ENCODE data around the gene PAQR6. TPM values are rescaled to one million over a fixed set of nuclear protein-coding genes. Genes with fewer than 3 reads are reported as not detected.
A peak's percentile ranks its signal among the peaks of the same experiment; 100 is the strongest.

PAQR6 gene
- total and polyA plus RNA-seq, 4 donors: 0.22 to 0.85 (median 0.49) TPM

DNA sequence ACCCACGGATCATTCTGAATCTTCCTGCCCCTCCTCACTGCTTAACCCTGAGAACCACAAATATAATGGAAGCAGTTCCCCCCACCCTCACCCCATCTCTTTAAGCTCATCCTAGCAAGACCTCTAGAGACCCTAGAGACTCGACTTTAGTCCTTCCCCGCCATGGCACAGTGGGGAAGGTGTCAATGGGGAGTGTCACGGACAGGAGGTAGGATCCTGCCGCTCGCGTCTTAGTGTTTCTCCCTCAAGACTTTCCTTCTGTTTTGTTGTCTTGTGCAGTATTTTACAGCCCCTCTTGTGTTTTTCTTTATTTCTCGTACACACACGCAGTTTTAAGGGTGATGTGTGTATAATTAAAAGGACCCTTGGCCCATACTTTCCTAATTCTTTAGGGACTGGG, 35.7 kb downstream of the PAQR6 start:
- Histone ChIP-seq H3K27me3 (ENCODE audit: control insufficient read depth in 4 of 4, insufficient read depth in 4 of 4, low read length in 3 of 4) (no peaks in the 10 kb centered on the region), H3K4me3 (ENCODE audit: low read depth in 1 of 3, low read length in 3 of 3) (peak overlapping the region in 1 of 3 donors; percentile 72), H3K4me1 (ENCODE audit: control insufficient read depth in 4 of 4, insufficient read depth in 4 of 4, low read length in 3 of 4) (peaks cover 1 to 26% (median 14%) of the 10 kb centered on the region in 4 donors), H3K9ac (ENCODE audit: low read depth in 1 of 2, low read length in 2 of 2) (peak overlapping the region in 1 of 2 donors; percentile 46), H3K27ac (ENCODE audit: low read depth in 1 of 2, low read length in 2 of 2) (peak overlapping the region; percentile 96 to 99), H3K9me3 (ENCODE audit: control insufficient read depth in 4 of 4, low read length in 3 of 4) (no peaks in the 10 kb centered on the region), H3K36me3 (ENCODE audit: control insufficient read depth in 4 of 4, insufficient read depth in 3 of 4, low read depth in 1 of 4, low read length in 3 of 4) (peaks cover 3 to 34% (median 25%) of the 10 kb centered on the region in 4 donors)
- DNase-seq (ENCODE audit: low spot score): no peak
- TF ChIP-seq YY1 (IDR thresholded peaks at IDR 0.05): no peak
- TF ChIP-seq, protein P1, sequence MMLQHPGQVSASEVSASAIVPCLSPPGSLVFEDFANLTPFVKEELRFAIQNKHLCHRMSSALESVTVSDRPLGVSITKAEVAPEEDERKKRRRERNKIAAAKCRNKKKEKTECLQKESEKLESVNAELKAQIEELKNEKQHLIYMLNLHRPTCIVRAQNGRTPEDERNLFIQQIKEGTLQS (IDR thresholded peaks at IDR 0.05): no peak
- no peak for TF ChIP-seq JUND (IDR thresholded peaks at IDR 0.05)
- TF ChIP-seq, protein P2, sequence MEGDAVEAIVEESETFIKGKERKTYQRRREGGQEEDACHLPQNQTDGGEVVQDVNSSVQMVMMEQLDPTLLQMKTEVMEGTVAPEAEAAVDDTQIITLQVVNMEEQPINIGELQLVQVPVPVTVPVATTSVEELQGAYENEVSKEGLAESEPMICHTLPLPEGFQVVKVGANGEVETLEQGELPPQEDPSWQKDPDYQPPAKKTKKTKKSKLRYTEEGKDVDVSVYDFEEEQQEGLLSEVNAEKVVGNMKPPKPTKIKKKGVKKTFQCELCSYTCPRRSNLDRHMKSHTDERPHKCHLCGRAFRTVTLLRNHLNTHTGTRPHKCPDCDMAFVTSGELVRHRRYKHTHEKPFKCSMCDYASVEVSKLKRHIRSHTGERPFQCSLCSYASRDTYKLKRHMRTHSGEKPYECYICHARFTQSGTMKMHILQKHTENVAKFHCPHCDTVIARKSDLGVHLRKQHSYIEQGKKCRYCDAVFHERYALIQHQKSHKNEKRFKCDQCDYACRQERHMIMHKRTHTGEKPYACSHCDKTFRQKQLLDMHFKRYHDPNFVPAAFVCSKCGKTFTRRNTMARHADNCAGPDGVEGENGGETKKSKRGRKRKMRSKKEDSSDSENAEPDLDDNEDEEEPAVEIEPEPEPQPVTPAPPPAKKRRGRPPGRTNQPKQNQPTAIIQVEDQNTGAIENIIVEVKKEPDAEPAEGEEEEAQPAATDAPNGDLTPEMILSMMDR (IDR thresholded peaks at IDR 0.05; ENCODE audit: low read depth, low read length, missing input control): no peak
- no peak for TF ChIP-seq TAF1 (conservative IDR thresholded peaks at IDR 0.05)
- TF ChIP-seq RAD21 (IDR thresholded peaks at IDR 0.05): no peak
- TF ChIP-seq, protein P3, sequence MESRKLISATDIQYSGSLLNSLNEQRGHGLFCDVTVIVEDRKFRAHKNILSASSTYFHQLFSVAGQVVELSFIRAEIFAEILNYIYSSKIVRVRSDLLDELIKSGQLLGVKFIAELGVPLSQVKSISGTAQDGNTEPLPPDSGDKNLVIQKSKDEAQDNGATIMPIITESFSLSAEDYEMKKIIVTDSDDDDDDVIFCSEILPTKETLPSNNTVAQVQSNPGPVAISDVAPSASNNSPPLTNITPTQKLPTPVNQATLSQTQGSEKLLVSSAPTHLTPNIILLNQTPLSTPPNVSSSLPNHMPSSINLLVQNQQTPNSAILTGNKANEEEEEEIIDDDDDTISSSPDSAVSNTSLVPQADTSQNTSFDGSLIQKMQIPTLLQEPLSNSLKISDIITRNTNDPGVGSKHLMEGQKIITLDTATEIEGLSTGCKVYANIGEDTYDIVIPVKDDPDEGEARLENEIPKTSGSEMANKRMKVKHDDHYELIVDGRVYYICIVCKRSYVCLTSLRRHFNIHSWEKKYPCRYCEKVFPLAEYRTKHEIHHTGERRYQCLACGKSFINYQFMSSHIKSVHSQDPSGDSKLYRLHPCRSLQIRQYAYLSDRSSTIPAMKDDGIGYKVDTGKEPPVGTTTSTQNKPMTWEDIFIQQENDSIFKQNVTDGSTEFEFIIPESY (IDR thresholded peaks at IDR 0.05): no peak
- TF ChIP-seq RXRA (IDR thresholded peaks at IDR 0.05): no peak
- no peak for TF ChIP-seq FOXA1 (IDR thresholded peaks at IDR 0.05)
- TF ChIP-seq FOXA2 (IDR thresholded peaks at IDR 0.05): no peak
- TF ChIP-seq HNF4A (conservative IDR thresholded peaks at IDR 0.05): no peak
- 87% methylated on average over 9 of the region's 9 CpGs for WGBS

DNA sequence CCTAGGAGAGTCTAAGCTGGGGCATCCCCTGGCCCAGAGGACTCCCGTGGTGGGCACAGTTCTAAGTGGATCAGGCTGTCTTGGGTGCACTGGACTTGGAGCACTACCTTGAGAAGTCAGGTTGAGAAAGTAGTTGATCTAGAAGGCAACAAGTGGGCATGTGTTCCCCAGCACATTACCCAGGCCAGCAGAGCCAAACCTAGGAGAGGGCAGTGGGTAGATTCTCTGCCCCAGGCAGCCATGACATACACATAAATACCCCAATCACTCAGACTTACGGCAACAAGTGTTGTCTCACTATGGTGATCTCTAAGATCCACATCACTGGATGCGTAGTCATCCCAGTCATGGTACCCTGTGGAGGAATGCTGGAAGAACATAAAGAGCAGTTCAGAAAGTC, 36.6 kb downstream of the PAQR6 start:
- no peak for DNase-seq (ENCODE audit: low spot score)
- TF ChIP-seq HNF4G (IDR thresholded peaks at IDR 0.05): no peak
- TF ChIP-seq, protein P4, sequence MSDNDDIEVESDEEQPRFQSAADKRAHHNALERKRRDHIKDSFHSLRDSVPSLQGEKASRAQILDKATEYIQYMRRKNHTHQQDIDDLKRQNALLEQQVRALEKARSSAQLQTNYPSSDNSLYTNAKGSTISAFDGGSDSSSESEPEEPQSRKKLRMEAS (IDR thresholded peaks at IDR 0.05): no peak
- no peak for TF ChIP-seq HNF4A (conservative IDR thresholded peaks at IDR 0.05)
- TF ChIP-seq, protein P3 (IDR thresholded peaks at IDR 0.05): no peak
- TF ChIP-seq EGR1 (IDR thresholded peaks at IDR 0.05; ENCODE audit: low read depth in 2 of 2): no peak
- no peak for TF ChIP-seq FOXA2 (IDR thresholded peaks at IDR 0.05)
- TF ChIP-seq RXRA (IDR thresholded peaks at IDR 0.05): no peak
- TF ChIP-seq JUND (IDR thresholded peaks at IDR 0.05): no peak
- TF ChIP-seq FOXA1 (IDR thresholded peaks at IDR 0.05): no peak
- no peak for TF ChIP-seq YY1 (IDR thresholded peaks at IDR 0.05)
- TF ChIP-seq, protein P1 (IDR thresholded peaks at IDR 0.05): no peak
- no peak for TF ChIP-seq NR2F2 (IDR thresholded peaks at IDR 0.05)
- TF ChIP-seq, protein P5, sequence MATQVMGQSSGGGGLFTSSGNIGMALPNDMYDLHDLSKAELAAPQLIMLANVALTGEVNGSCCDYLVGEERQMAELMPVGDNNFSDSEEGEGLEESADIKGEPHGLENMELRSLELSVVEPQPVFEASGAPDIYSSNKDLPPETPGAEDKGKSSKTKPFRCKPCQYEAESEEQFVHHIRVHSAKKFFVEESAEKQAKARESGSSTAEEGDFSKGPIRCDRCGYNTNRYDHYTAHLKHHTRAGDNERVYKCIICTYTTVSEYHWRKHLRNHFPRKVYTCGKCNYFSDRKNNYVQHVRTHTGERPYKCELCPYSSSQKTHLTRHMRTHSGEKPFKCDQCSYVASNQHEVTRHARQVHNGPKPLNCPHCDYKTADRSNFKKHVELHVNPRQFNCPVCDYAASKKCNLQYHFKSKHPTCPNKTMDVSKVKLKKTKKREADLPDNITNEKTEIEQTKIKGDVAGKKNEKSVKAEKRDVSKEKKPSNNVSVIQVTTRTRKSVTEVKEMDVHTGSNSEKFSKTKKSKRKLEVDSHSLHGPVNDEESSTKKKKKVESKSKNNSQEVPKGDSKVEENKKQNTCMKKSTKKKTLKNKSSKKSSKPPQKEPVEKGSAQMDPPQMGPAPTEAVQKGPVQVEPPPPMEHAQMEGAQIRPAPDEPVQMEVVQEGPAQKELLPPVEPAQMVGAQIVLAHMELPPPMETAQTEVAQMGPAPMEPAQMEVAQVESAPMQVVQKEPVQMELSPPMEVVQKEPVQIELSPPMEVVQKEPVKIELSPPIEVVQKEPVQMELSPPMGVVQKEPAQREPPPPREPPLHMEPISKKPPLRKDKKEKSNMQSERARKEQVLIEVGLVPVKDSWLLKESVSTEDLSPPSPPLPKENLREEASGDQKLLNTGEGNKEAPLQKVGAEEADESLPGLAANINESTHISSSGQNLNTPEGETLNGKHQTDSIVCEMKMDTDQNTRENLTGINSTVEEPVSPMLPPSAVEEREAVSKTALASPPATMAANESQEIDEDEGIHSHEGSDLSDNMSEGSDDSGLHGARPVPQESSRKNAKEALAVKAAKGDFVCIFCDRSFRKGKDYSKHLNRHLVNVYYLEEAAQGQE (IDR thresholded peaks at IDR 0.05): no peak
- TF ChIP-seq, protein P2 (IDR thresholded peaks at IDR 0.05; ENCODE audit: low read depth, low read length, missing input control): no peak
- no peak for TF ChIP-seq RAD21 (IDR thresholded peaks at IDR 0.05)
- no peak for TF ChIP-seq SP1 (IDR thresholded peaks at IDR 0.05)
- Histone ChIP-seq H3K27ac (ENCODE audit: low read depth in 1 of 2, low read length in 2 of 2) (no peak overlapping the region), H3K27me3 (ENCODE audit: control insufficient read depth in 4 of 4, insufficient read depth in 4 of 4, low read length in 3 of 4) (no peaks in the 10 kb centered on the region), H3K4me3 (ENCODE audit: low read depth in 1 of 3, low read length in 3 of 3) (no peak overlapping the region), H3K4me1 (ENCODE audit: control insufficient read depth in 4 of 4, insufficient read depth in 4 of 4, low read length in 3 of 4) (peaks cover 1 to 25% (median 14%) of the 10 kb centered on the region in 4 donors), H3K36me3 (ENCODE audit: control insufficient read depth in 4 of 4, insufficient read depth in 3 of 4, low read depth in 1 of 4, low read length in 3 of 4) (peaks cover 2 to 40% (median 28%) of the 10 kb centered on the region in 4 donors), H3K9me3 (ENCODE audit: control insufficient read depth in 4 of 4, low read length in 3 of 4) (no peaks in the 10 kb centered on the region), H3K9ac (ENCODE audit: low read depth in 1 of 2, low read length in 2 of 2) (no peak overlapping the region)
- 97% methylated on average over 3 of the region's 3 CpGs for WGBS

Data from liver (tissue), 9 donors.